Uterus (tissue), 4 donors: ENCODE measurements around the gene CFAP61. TPM values are rescaled to one million over a fixed set of nuclear protein-coding genes. Genes with fewer than 3 reads are reported as not detected.

Experiments used
- DNase-seq, 2 donors: peaks; one replicate each; pipeline ENCODE4 v3.0.0-alpha.2; 2019 to 2020
- H3K27ac ChIP-seq, 2 donors: fragments of 200-600 bp; sonication (generic); 1 replicate in 1 of 2; 2 replicates in 1 of 2; pipeline ENCODE4 v1.5.1; 2016 to 2018
- H3K27me3 ChIP-seq, 2 donors: fragments of 200-600 bp; sonication (generic); one replicate each; pipeline ENCODE4 v1.5.1; 2018 to 2019; ENCODE audit warnings: control low read depth in 1 of 2
- H3K36me3 ChIP-seq, 2 donors: fragments of 200-600 bp; sonication (generic); one replicate each; pipeline ENCODE4 v1.5.1; 2019; ENCODE audit warnings: control low read depth in 1 of 2
- H3K4me1 ChIP-seq, 2 donors: fragments of 200-600 bp; sonication (generic); one replicate each; pipeline ENCODE4 v1.5.1; 2018 to 2019; ENCODE audit warnings: control low read depth in 1 of 2
- H3K4me3 ChIP-seq, 2 donors: fragments of 200-600 bp; sonication (generic); 1 replicate in 1 of 2; 2 replicates in 1 of 2; pipeline ENCODE4 v1.5.1; 2018 to 2019; ENCODE audit warnings: mild to moderate bottlenecking in 1 of 2
- H3K9me3 ChIP-seq, 2 donors: fragments of 200-600 bp; sonication (generic); one replicate each; pipeline ENCODE4 v1.5.1; 2019; ENCODE audit warnings: control low read depth in 1 of 2
- POLR2A ChIP-seq, 2 donors: fragments of 450-650 bp; IDR thresholded peaks; one replicate each; pipeline ENCODE4 v1.6.1; 2016; ENCODE audit warnings: antibody characterized with exemption in 2 of 2, mild to moderate bottlenecking in 1 of 2, moderate library complexity in 1 of 2
- intact Hi-C: fragments of 100-400 bp; cut with DNase I; formaldehyde crosslinking; loops from one replicate; pipeline ENCODE4 v1.15.1; 2023; ENCODE audit warnings: low total_unique reads
- total RNA-seq, 4 donors: library from RNA; depleted of rRNA in 3 of 4; stranded (reverse); fragments of >200 nt in 3 of 4; gene quantifications; one replicate each; pipeline versions ENCODE4 v1.1.0 to v1.2.4, GENCODE V29; 2014 to 2023
- TF ChIP-seq, protein P1 (sequence below), 4 experiments: fragments of 200-600 bp in 2 of 4; fragments of 450-650 bp in 2 of 4; sonication (generic) in 2 of 4; IDR thresholded peaks; one replicate each; pipeline ENCODE4 v1.5.1; 2016 to 2019; ENCODE audit warnings: antibody characterized with exemption in 4 of 4, mild to moderate bottlenecking in 2 of 4, moderate library complexity in 1 of 4
- donor health status: DM: yes; HTN: yes; CAD: no.

CFAP61 gene
- total RNA-seq, 4 donors from 2014 or later: 3.0 to 8.2 (median 7.5) TPM; not detected in 1

GRCh38 chr20:20209684-20210083 is 157.4 kb downstream of the CFAP61 start:
- Histone ChIP-seq H3K27ac (no peak overlapping the region), H3K27me3 (no peaks in the 10 kb centered on the region), H3K4me3 (no peak overlapping the region), H3K4me1 (no peaks in the 10 kb centered on the region), H3K9me3 (no peaks in the 10 kb centered on the region), H3K36me3 (no peaks in the 10 kb centered on the region)
- DNase-seq: no peak
- TF ChIP-seq, protein P1, sequence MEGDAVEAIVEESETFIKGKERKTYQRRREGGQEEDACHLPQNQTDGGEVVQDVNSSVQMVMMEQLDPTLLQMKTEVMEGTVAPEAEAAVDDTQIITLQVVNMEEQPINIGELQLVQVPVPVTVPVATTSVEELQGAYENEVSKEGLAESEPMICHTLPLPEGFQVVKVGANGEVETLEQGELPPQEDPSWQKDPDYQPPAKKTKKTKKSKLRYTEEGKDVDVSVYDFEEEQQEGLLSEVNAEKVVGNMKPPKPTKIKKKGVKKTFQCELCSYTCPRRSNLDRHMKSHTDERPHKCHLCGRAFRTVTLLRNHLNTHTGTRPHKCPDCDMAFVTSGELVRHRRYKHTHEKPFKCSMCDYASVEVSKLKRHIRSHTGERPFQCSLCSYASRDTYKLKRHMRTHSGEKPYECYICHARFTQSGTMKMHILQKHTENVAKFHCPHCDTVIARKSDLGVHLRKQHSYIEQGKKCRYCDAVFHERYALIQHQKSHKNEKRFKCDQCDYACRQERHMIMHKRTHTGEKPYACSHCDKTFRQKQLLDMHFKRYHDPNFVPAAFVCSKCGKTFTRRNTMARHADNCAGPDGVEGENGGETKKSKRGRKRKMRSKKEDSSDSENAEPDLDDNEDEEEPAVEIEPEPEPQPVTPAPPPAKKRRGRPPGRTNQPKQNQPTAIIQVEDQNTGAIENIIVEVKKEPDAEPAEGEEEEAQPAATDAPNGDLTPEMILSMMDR (IDR thresholded peaks at IDR 0.05): no peak
- TF ChIP-seq POLR2A (IDR thresholded peaks at IDR 0.05): no peak
- intact Hi-C loops: no loop called here

DNA sequence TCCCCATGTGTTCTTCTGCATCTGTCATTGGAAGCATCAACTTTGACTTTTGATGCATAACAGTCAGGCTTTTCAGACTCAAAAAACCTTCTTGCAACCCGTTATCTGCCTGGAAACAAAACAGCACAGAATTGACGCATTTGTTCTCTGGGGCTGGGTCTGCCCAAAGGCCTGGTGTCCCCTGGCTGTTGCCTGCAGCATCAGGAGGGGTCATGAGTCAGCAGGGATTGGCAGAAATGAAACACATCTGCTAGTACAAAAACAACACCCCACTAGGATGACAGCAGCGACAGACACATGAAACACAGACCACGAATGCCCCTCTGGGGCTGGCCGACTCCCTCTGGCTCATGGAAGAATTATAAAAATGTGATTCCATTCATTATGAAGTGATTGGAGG is 158.0 kb downstream of the CFAP61 start:
- no peaks in the 10 kb centered on the region for H3K27me3 ChIP-seq
- H3K36me3 ChIP-seq: no peaks in the 10 kb centered on the region
- intact Hi-C loops: no loop called here
- H3K27ac ChIP-seq: no peak overlapping the region
- no peaks in the 10 kb centered on the region for H3K4me1 ChIP-seq
- TF ChIP-seq, protein P1 (IDR thresholded peaks at IDR 0.05): no peak
- no peak for TF ChIP-seq POLR2A (IDR thresholded peaks at IDR 0.05)
- no peak for DNase-seq
- no peaks in the 10 kb centered on the region for H3K9me3 ChIP-seq
- no peak overlapping the region for H3K4me3 ChIP-seq

GRCh38 chr20:20210943-20211273 is 158.6 kb downstream of the CFAP61 start:
- Histone ChIP-seq H3K36me3 (no peaks in the 10 kb centered on the region), H3K4me3 (no peak overlapping the region), H3K27me3 (no peaks in the 10 kb centered on the region), H3K4me1 (no peaks in the 10 kb centered on the region), H3K27ac (no peak overlapping the region), H3K9me3 (no peaks in the 10 kb centered on the region)
- TF ChIP-seq, protein P1 (IDR thresholded peaks at IDR 0.05): no peak
- no peak for TF ChIP-seq POLR2A (IDR thresholded peaks at IDR 0.05)
- DNase-seq: no peak
- intact Hi-C loops: no loop called here

GRCh38 chr20:20211274-20211987 is 159.1 kb downstream of the CFAP61 start:
- intact Hi-C loops: no loop called here
- DNase-seq: no peak
- Histone ChIP-seq H3K27ac (no peak overlapping the region), H3K36me3 (no peaks in the 10 kb centered on the region), H3K9me3 (no peaks in the 10 kb centered on the region), H3K27me3 (no peaks in the 10 kb centered on the region), H3K4me3 (no peak overlapping the region), H3K4me1 (no peaks in the 10 kb centered on the region)
- TF ChIP-seq, protein P1 (IDR thresholded peaks at IDR 0.05): no peak

DNA sequence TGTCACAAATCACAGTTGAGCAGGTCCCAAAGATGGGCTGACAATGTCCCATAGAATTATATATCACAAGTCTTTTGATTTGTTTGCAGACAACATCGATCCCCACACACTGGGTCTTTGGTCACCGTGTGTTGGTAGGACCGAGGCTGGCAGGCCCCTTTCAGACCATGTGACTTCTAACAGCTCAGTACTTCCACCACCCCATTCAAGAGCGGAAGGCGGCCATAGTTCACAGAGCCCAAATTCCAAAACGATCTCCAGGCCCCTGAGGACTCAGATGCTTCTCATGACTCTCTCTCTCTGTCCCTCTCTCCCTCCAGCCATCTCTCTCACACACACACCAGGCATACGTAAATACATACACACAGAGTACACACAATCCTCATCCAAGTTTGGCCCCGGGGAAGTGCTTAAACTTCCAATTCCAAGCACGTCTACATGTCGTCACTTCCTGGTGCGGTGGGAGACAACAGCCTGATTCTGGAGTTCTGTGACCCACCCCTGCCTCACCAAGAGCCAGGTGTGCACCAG is 159.7 kb downstream of the CFAP61 start:
- Histone ChIP-seq H3K36me3 (no peaks in the 10 kb centered on the region), H3K4me1 (no peaks in the 10 kb centered on the region), H3K4me3 (no peak overlapping the region), H3K27ac (no peak overlapping the region), H3K9me3 (no peaks in the 10 kb centered on the region), H3K27me3 (no peaks in the 10 kb centered on the region)
- no peak for DNase-seq
- TF ChIP-seq POLR2A (IDR thresholded peaks at IDR 0.05): no peak
- TF ChIP-seq, protein P1 (IDR thresholded peaks at IDR 0.05): no peak
- intact Hi-C loops: no loop called here
